ENCODE results near the gene MAP2K7. TPM values are rescaled to one million over a fixed set of nuclear protein-coding genes. Genes with fewer than 3 reads are reported as not detected.

Gene MAP2K7
- total RNA-seq, 1 donor from 2014 or later, result 24.2 TPM

DNA sequence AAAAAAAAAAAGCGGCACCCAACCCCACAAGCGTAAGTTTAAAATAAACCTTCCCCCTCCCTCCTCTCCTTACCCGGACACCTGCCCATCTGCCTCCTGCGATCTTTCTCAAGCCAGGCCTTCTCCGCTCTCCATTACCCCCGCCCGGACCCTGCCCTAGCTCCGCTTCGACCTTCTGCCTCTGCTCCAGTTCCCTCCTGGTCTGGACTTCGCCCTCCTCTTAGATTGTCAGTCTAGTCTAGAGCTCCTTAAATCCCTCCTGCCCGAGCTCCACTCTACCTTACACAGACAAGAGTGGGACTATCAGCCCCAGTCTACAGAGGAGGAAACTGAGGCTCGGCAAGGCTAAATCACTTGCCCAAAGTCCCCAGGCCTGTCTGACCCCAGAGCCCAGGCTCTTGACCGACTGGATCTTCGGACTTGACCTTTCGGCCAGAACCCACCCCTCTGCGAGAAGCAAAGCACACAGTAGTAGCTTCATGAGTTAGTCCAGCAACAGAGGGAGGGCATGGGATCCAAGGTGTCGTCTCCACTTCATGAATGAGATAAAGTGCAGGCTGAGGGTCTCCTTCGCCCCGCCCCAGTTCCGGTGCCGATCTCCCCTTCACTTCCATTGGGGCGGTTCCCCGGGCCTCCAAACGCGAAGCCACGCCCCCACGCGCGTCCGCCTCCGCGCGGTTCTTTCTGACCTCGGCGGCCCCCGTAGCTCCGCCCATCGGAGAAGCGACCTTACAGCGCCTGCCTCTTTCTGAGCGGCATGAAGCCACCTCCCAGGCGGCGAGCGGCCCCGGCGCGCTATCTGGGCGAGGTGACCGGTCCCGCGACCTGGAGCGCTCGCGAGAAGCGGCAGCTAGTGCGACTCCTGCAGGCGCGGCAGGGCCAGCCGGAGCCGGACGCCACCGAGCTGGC is 16.2 kb downstream of the MAP2K7 start, which contains the start of gene SNAPC2:
Gene SNAPC2 (plus strand): TSS at position 729 of the 909 bp plus-strand sequence. CDS start 29 bp downstream, at position 758.
- Histone ChIP-seq H3K4me3 (peak within 1 kb of the TSS; percentile 81), H3K27ac (replicated peaks) (peak within 1 kb of the TSS; percentile 94), H3K27me3 (ENCODE audit: low read depth) (peaks cover 47% of the 10 kb centered on the region), H3K4me1 (peaks cover 69% of the 10 kb centered on the region), H3K36me3 (peaks cover 15% of the 10 kb centered on the region), H3K9me3 (replicated peaks) (no peaks in the 10 kb centered on the region)
- TF ChIP-seq, protein P1, sequence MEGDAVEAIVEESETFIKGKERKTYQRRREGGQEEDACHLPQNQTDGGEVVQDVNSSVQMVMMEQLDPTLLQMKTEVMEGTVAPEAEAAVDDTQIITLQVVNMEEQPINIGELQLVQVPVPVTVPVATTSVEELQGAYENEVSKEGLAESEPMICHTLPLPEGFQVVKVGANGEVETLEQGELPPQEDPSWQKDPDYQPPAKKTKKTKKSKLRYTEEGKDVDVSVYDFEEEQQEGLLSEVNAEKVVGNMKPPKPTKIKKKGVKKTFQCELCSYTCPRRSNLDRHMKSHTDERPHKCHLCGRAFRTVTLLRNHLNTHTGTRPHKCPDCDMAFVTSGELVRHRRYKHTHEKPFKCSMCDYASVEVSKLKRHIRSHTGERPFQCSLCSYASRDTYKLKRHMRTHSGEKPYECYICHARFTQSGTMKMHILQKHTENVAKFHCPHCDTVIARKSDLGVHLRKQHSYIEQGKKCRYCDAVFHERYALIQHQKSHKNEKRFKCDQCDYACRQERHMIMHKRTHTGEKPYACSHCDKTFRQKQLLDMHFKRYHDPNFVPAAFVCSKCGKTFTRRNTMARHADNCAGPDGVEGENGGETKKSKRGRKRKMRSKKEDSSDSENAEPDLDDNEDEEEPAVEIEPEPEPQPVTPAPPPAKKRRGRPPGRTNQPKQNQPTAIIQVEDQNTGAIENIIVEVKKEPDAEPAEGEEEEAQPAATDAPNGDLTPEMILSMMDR (IDR thresholded peaks at IDR 0.05; ENCODE audit: borderline replicate concordance), result no peak
- intact Hi-C loops (cut with micrococcal nuclease), result no loop called here
- DNase-seq, result peak; percentile 98

DNA sequence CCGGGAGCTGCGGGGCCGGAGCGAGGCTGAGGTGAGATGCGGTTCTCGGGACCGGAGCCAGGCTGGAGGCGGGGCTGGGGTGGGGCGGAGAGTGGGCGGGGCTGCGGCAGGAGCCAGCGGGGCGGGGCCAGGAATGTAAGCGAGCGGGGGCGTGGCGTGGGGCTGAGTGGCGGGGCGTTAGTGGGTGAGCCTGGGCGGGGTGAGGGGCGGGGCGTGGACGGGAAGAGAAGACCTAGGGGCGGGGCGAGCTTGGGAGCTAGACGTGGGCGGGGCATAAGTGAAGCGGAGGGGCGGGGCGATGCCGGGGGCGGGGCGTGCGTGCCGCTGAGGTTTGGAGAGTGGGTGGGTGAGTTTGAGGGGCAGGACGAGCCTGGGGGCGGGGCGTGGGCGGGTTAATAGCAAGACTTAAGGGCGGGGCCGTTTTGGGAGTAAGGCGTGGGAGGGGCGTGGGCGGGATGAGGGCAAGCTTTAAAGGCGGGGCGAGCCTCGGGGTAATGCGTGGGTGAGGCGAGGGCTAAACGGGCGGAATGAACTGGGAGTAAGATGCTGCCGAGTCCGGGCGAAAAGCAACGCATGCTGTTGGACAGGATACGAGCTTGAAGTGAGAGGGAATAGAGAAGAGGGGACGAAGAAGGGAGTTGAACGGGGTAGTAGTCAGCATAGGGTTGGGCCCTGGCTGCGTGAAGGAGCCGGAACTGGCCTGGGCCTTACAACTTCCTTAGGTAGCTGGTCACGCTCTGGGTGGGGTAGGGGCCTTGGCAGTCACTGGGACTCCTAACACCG is 17.0 kb downstream of the MAP2K7 start:
- intact Hi-C loops (cut with micrococcal nuclease), result no loop called here
- Histone ChIP-seq H3K9me3 (replicated peaks) (no peaks in the 10 kb centered on the region), H3K4me1 (peaks cover 75% of the 10 kb centered on the region), H3K36me3 (peaks cover 15% of the 10 kb centered on the region), H3K27me3 (ENCODE audit: low read depth) (peaks cover 38% of the 10 kb centered on the region), H3K4me3 (peak overlapping the region; percentile 81), H3K27ac (replicated peaks) (peak overlapping the region; percentile 94)
- TF ChIP-seq, protein P1 (IDR thresholded peaks at IDR 0.05; ENCODE audit: borderline replicate concordance), result no peak
- peak; percentile 100 for DNase-seq

DNA sequence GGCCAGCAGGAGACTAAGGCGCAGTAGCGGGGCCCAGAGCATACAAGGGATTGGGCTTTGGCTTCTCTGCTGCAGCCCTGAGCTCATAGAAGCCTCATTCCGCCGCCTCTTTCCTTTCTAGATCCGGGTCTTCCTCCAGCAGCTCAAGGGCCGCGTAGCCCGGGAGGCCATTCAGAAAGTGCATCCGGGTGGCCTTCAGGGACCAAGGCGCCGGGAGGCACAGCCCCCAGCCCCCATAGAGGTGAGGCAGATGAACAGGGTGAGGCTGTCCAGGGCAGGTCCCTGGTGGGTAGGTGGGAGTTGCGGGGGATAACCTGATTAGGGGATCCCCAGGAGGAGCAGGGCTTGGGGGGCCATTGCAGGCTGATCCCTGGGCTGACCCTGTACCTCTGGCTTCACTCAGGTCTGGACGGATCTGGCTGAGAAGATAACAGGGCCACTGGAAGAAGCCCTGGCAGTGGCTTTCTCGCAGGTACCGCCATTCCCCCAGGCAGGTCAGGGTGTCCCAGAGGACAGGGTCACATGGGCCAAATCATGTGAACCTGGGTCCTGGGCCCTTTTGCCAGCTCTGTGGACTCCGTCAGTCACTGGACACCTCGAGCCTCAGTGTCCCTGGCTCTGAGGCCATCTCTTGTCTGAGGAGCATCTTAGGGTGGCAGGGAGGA is 17.8 kb downstream of the MAP2K7 start:
- Histone ChIP-seq H3K4me1 (peaks cover 71% of the 10 kb centered on the region), H3K36me3 (peaks cover 15% of the 10 kb centered on the region), H3K4me3 (peak overlapping the region; percentile 81), H3K27me3 (ENCODE audit: low read depth) (peaks cover 31% of the 10 kb centered on the region), H3K27ac (replicated peaks) (peak overlapping the region; percentile 94), H3K9me3 (replicated peaks) (no peaks in the 10 kb centered on the region)
- TF ChIP-seq, protein P1 (IDR thresholded peaks at IDR 0.05; ENCODE audit: borderline replicate concordance), result no peak
- DNase-seq, result no peak
- intact Hi-C loops (cut with micrococcal nuclease), result no loop called here

DNA sequence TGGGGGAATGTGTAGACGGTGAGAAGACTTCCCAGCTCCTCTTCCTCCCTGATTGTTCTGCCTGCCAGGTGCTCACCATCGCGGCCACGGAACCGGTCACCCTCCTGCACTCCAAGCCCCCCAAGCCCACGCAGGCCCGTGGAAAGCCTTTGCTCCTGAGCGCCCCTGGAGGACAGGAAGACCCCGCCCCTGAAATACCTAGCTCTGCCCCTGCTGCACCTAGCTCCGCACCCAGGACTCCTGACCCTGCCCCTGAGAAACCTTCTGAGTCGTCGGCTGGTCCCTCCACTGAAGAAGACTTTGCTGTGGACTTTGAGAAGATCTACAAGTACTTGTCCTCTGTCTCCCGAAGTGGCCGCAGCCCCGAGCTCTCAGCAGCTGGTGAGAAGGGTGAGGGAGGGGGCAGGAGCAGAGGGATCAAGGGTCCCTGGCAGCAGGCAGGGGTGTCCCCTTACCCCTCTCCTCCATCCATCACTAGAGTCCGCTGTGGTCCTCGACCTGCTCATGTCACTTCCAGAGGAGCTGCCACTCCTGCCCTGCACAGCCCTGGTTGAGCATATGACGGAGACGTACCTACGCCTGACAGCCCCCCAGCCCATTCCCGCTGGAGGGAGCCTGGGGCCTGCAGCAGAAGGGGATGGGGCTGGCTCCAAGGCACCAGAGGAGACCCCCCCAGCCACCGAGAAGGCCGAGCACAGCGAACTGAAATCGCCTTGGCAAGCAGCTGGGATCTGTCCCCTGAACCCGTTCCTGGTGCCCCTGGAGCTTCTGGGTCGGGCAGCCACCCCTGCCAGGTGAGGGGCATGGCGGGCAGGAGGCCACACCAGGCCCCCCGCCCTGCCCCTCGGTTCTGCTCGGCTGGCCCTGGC is 18.5 kb downstream of the MAP2K7 start:
- peaks cover 24% of the 10 kb centered on the region for H3K27me3 ChIP-seq (ENCODE audit: low read depth)
- H3K9me3 ChIP-seq (replicated peaks), result no peaks in the 10 kb centered on the region
- TF ChIP-seq, protein P1 (IDR thresholded peaks at IDR 0.05; ENCODE audit: borderline replicate concordance), result no peak
- peak overlapping the region; percentile 81 for H3K4me3 ChIP-seq
- H3K36me3 ChIP-seq, result peaks cover 15% of the 10 kb centered on the region
- DNase-seq, result no peak
- intact Hi-C loops (cut with micrococcal nuclease), result no loop called here
- H3K27ac ChIP-seq (replicated peaks), result no peak overlapping the region
- H3K4me1 ChIP-seq, result peaks cover 71% of the 10 kb centered on the region
